Nephron progenitor cell (in vitro differentiated cells): Measurements from ENCODE around the gene STMND1.

ENCODE experiments used
- DNase-seq: peaks from one replicate; pipeline ENCODE4 v3.0.0; 2021
- H3K27ac Mint-ChIP-seq: 2 replicates; pipeline ENCODE4 v1.8.0; 2021; ENCODE audit warnings: mild to moderate bottlenecking, moderate library complexity, mixed read lengths
- H3K27me3 Mint-ChIP-seq: 2 replicates; pipeline ENCODE4 v1.8.0; 2021; ENCODE audit warnings: mild to moderate bottlenecking, low read depth, mixed read lengths; ENCODE audit not compliant: poor library complexity
- H3K36me3 Mint-ChIP-seq: 2 replicates; pipeline ENCODE4 v1.8.0; 2021; ENCODE audit warnings: low read depth, mixed read lengths
- H3K4me1 Mint-ChIP-seq: 2 replicates; pipeline ENCODE4 v1.8.0; 2021; ENCODE audit warnings: mixed read lengths
- H3K4me3 Mint-ChIP-seq: 2 replicates; pipeline ENCODE4 v1.8.0; 2021; ENCODE audit warnings: mild to moderate bottlenecking, moderate library complexity, mixed read lengths
- H3K9me3 Mint-ChIP-seq: 2 replicates; pipeline ENCODE4 v1.8.0; 2021; ENCODE audit warnings: mild to moderate bottlenecking, moderate library complexity, mixed read lengths
- CTCF ChIP-seq: fragments of 200-600 bp; sonication (generic); IDR thresholded peaks from 2 replicates; pipeline ENCODE4 v1.5.0; 2021; ENCODE audit warnings: antibody characterized with exemption

The STMND1 gene

GRCh38 chr6:17179530-17180073 is 77.8 kb downstream of the STMND1 start:
- DNase-seq, result no peak
- H3K36me3 Mint-ChIP-seq, result no peaks in the 10 kb centered on the region
- peaks cover 5% of the 10 kb centered on the region for H3K27me3 Mint-ChIP-seq
- H3K4me1 Mint-ChIP-seq, result peaks cover 7% of the 10 kb centered on the region
- H3K9me3 Mint-ChIP-seq, result peaks cover 16% of the 10 kb centered on the region
- no peak overlapping the region for H3K4me3 Mint-ChIP-seq
- TF ChIP-seq CTCF, result no peak
- H3K27ac Mint-ChIP-seq, result no peak overlapping the region
